Lung (tissue), 12 donors: ENCODE measurements around the gene PDZD2. TPM values are rescaled to one million over a fixed set of nuclear protein-coding genes. Genes with fewer than 3 reads are reported as not detected.

ENCODE experiments used
- ATAC-seq: fragments of 200-7000 bp; cut with Tn5 transposase; one replicate; pipeline ENCODE4 v1.9.1; 2020; ENCODE audit warnings: moderate number of reproducible peaks; ENCODE audit not compliant: insufficient read depth, low FRiP score
- DNase-seq, 3 donors: peaks; one replicate each; pipeline ENCODE4 v3.0.0-alpha.2; 2013 to 2017
- H3K27ac ChIP-seq, 2 donors: one replicate each; pipeline ENCODE4 v1.5.1; 2013; ENCODE audit warnings: mild to moderate bottlenecking in 2 of 2, moderate library complexity in 2 of 2, control low read depth in 1 of 2, inconsistent platforms in 1 of 2, low read depth in 1 of 2, low read length in 1 of 2
- H3K27me3 ChIP-seq, 3 donors: one replicate each; pipeline ENCODE4 v1.5.1; 2013; ENCODE audit warnings: low read length in 2 of 3; ENCODE audit not compliant: control insufficient read depth in 3 of 3, insufficient read depth in 3 of 3
- H3K36me3 ChIP-seq, 4 donors: one replicate each; pipeline ENCODE4 v1.5.1; 2013; ENCODE audit warnings: low read length in 4 of 4, mild to moderate bottlenecking in 1 of 4, moderate library complexity in 1 of 4; ENCODE audit not compliant: control insufficient read depth in 4 of 4, insufficient read depth in 4 of 4
- H3K4me1 ChIP-seq, 5 donors: one replicate each; pipeline ENCODE4 v1.5.1; 2013; ENCODE audit warnings: low read length in 5 of 5, mild to moderate bottlenecking in 2 of 5, moderate library complexity in 1 of 5; ENCODE audit not compliant: control insufficient read depth in 5 of 5, insufficient read depth in 5 of 5
- H3K4me3 ChIP-seq: one replicate; pipeline ENCODE4 v1.5.1; 2013; ENCODE audit warnings: mild to moderate bottlenecking, control low read depth, moderate library complexity
- H3K9ac ChIP-seq, 2 donors: one replicate each; pipeline ENCODE4 v1.5.1; 2013; ENCODE audit warnings: low read length in 2 of 2, control low read depth in 1 of 2; ENCODE audit not compliant: insufficient read depth in 1 of 2
- H3K9me3 ChIP-seq, 4 donors: one replicate each; pipeline ENCODE4 v1.5.1; 2013; ENCODE audit warnings: low read length in 3 of 4, mild to moderate bottlenecking in 1 of 4, moderate library complexity in 1 of 4; ENCODE audit not compliant: control insufficient read depth in 4 of 4, insufficient read depth in 3 of 4
- WGBS, 2 donors: extraction: QIAGEN DNeasy Blood & Tissue Kit; methylation state at CpG; one replicate each; pipeline ENCODE4 v1.1.7; 2013; 5-methylcytosine and 5-hydroxymethylcytosine counted together
- polyA plus RNA-seq, 2 donors: library from polyadenylated mRNA; stranded (reverse); fragments of 200-250 nt; gene quantifications; one replicate each; pipeline ENCODE4 v1.2.1, GENCODE V29; 2013
- total RNA-seq, 2 donors: library from RNA; depleted of rRNA in 1 of 2; stranded (reverse); fragments of >200 nt in 1 of 2; gene quantifications; one replicate each; pipeline ENCODE4 v1.2.1, GENCODE V29; 2014 to 2021
- TF ChIP-seq, protein P1 (sequence below): IDR thresholded peaks from 2 replicates; pipeline ENCODE4 v1.5.1; 2012; ENCODE audit warnings: mild to moderate bottlenecking; ENCODE audit errors: control extremely low read depth, extremely low read depth
- donor health status: control.
- donor health status: control.
- donor health status: Bipolar disorder and iron deficiency.
- donor health status: healthy.
- donor health status: DM: yes; HTN: yes; CAD: no.

PDZD2 gene
- total and polyA plus RNA-seq, 4 donors: 9.2 to 56.3 (median 24.8) TPM

DNA sequence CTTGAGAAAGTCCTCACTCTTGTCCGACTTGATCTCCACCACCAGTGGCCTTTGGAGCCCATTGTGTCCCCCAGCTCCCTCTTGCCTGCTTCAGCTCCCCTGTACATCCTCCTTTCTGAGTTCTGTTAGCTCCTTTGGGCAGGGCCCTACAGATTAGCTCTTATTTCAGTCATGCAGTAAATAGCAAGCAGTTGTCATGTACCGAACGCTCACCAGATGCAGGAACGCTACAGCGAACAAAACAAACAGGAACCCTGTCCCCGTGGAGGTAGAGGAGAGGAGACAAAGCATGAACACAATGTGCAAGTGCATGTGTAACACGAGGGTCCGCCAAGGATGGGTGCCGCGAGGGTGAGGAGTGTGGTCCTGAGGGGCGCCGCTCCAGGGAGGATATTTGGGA, 111.3 kb downstream of the PDZD2 start:
- Histone ChIP-seq H3K9me3 (peaks cover 0 to 4% (median 0%) of the 10 kb centered on the region in 4 donors), H3K27ac (no peak overlapping the region), H3K4me3 (no peak overlapping the region), H3K4me1 (peaks cover 0 to 15% (median 2%) of the 10 kb centered on the region in 5 donors), H3K9ac (no peak overlapping the region), H3K36me3 (no peaks in the 10 kb centered on the region), H3K27me3 (no peaks in the 10 kb centered on the region)
- WGBS, 2 donors: 91 to 92% methylated on average over 12 of the region's 12 CpGs
- ATAC-seq (no peak), DNase-seq (no peak)
- TF ChIP-seq, protein P1, sequence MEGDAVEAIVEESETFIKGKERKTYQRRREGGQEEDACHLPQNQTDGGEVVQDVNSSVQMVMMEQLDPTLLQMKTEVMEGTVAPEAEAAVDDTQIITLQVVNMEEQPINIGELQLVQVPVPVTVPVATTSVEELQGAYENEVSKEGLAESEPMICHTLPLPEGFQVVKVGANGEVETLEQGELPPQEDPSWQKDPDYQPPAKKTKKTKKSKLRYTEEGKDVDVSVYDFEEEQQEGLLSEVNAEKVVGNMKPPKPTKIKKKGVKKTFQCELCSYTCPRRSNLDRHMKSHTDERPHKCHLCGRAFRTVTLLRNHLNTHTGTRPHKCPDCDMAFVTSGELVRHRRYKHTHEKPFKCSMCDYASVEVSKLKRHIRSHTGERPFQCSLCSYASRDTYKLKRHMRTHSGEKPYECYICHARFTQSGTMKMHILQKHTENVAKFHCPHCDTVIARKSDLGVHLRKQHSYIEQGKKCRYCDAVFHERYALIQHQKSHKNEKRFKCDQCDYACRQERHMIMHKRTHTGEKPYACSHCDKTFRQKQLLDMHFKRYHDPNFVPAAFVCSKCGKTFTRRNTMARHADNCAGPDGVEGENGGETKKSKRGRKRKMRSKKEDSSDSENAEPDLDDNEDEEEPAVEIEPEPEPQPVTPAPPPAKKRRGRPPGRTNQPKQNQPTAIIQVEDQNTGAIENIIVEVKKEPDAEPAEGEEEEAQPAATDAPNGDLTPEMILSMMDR: no peak

DNA sequence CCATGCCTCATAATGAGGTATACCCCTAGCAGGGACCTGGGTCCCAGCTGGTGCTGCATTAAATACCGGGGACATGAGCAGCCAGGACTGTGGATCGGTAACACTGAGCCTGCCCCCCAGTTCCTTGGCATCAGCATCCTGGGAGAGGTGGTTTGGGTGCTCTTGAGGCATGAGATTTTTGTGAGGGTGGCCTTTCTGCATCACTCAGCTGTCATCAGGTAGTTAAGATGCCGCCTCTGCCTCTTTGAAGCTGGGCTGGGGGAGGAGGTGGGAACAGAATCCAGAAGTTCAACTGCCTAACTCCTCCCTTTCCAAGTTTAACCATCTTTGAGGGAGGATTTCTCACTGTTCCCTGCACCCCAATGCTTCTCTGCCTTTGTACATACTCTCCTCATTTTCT, 112.7 kb downstream of the PDZD2 start:
- TF ChIP-seq, protein P1: no peak
- H3K9me3 ChIP-seq: peaks cover 0 to 4% (median 0%) of the 10 kb centered on the region in 4 donors
- peaks cover 0 to 8% (median 3%) of the 10 kb centered on the region in 5 donors for H3K4me1 ChIP-seq
- H3K4me3 ChIP-seq: no peak overlapping the region
- ATAC-seq (no peak), DNase-seq (no peak)
- H3K36me3 ChIP-seq: no peaks in the 10 kb centered on the region
- no peak overlapping the region for H3K27ac ChIP-seq
- H3K9ac ChIP-seq: no peak overlapping the region
- no peaks in the 10 kb centered on the region for H3K27me3 ChIP-seq
- WGBS, 2 donors: 60 to 90% methylated on average over 3 of the region's 3 CpGs

DNA sequence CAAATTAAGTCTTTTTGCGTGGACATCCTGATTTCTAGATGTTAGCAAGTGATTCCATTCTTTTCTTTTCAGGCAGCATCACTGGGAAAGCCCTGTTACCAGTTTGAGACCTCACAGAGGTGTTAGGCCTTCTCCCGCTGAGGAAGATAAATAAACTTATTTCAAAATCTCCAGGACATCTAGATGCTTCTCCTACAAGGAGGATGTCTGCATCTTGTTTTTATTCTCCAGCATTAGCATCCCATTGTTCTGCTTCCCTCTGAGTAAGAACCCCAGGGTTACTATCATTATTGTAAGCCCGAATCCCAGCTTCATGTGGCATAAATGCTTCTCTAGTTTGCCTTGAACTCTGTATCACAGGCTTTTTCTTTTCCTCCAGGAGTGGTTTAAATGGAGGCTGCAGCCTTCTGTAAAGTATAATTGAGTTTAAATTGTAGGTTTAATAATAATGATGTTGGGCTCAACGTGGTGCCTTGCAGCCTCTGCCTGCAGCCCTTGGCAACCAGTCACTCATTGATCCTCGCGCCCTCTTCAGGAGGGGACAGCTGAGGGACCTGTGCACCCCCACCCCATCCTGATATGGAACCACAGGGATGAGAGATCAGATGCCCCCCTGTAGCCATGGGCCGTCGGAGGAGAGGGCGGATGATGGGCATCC, 114.9 kb downstream of the PDZD2 start:
- 85 to 89% methylated on average over 9 of the region's 9 CpGs for WGBS, 2 donors
- Histone ChIP-seq H3K4me1 (peaks cover 0 to 6% (median under 1%) of the 10 kb centered on the region in 5 donors), H3K9me3 (peaks cover 0 to 4% (median 0%) of the 10 kb centered on the region in 4 donors), H3K27me3 (no peaks in the 10 kb centered on the region), H3K9ac (no peak overlapping the region), H3K27ac (no peak overlapping the region), H3K4me3 (no peak overlapping the region), H3K36me3 (no peaks in the 10 kb centered on the region)
- TF ChIP-seq, protein P1: no peak
- DNase-seq (no peak), ATAC-seq (no peak)

DNA sequence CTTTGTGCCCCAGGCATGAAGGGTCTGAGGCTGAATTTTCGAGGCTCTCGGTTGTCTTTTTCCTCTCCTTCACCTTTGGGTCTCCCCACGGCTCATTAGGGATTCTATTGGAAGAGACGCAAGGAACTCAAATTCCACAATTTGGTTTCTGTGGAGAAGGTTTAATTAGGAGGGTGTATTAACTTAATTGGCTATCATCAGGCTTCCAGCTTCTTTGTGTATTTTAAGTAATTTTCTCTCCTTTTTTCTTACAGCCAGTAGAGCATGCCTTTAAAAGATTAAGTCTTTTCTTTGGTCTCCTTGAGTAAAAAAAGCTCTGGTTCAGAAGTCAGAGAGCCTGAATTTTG, 115.4 kb downstream of the PDZD2 start:
- 82 to 97% methylated on average over 4 of the region's 4 CpGs for WGBS, 2 donors
- peaks cover 0 to 6% (median 2%) of the 10 kb centered on the region in 5 donors for H3K4me1 ChIP-seq
- no peak overlapping the region for H3K4me3 ChIP-seq
- ATAC-seq (no peak), DNase-seq (no peak)
- no peaks in the 10 kb centered on the region for H3K27me3 ChIP-seq
- TF ChIP-seq, protein P1: no peak
- H3K9me3 ChIP-seq: peaks cover 0 to 4% (median 0%) of the 10 kb centered on the region in 4 donors
- H3K9ac ChIP-seq: no peak overlapping the region
- H3K36me3 ChIP-seq: no peaks in the 10 kb centered on the region
- H3K27ac ChIP-seq: no peak overlapping the region
